HG03196 (cell line): ENCODE data around the gene PIAS1.
"Not testable (repeated sequence)": the region's sequence is repeated elsewhere in the genome, so short reads cannot be mapped to it uniquely, and the experiment has no call there.

ENCODE experiments used
- ATAC-seq: cut with Tn5 transposase; IDR thresholded peaks from one replicate; pipeline ENCODE4 v1.9.1; 2021; ENCODE audit not compliant: unreplicated experiment

Gene PIAS1

GRCh38 chr15:68213991-68214837 lies 160.1 kb downstream of the PIAS1 start:
- no peak for ATAC-seq

- ATAC-seq = no peak
These were observed 160.7 kb downstream of the PIAS1 start for GRCh38 chr15:68214838-68215254.

GRCh38 chr15:68217341-68217740 lies 163.2 kb downstream of the PIAS1 start:
- ATAC-seq = no peak

- no peak for ATAC-seq
These were observed 164.2 kb downstream of the PIAS1 start for GRCh38 chr15:68218331-68218730.

GRCh38 chr15:68218847-68219798 lies 165.0 kb downstream of the PIAS1 start:
- ATAC-seq = no peak

- no peak for ATAC-seq
These were observed 166.4 kb downstream of the PIAS1 start for GRCh38 chr15:68220489-68220888.

GRCh38 chr15:68220967-68221366 lies 166.9 kb downstream of the PIAS1 start:
- no peak for ATAC-seq

GRCh38 chr15:68221530-68222431 lies 167.7 kb downstream of the PIAS1 start:
- not testable (repeated sequence) for ATAC-seq

GRCh38 chr15:68222432-68222743 lies 168.3 kb downstream of the PIAS1 start:
- ATAC-seq = not testable (repeated sequence)

GRCh38 chr15:68223171-68223570 lies 169.1 kb downstream of the PIAS1 start:
- no peak for ATAC-seq

GRCh38 chr15:68224108-68224507 lies 170.0 kb downstream of the PIAS1 start:
- ATAC-seq = no peak

- no peak for ATAC-seq
These were observed 170.6 kb downstream of the PIAS1 start for GRCh38 chr15:68224546-68225250.

- not testable (repeated sequence) for ATAC-seq
These were observed 171.3 kb downstream of the PIAS1 start for GRCh38 chr15:68225442-68225841.

GRCh38 chr15:68227643-68228142 lies 173.6 kb downstream of the PIAS1 start:
- ATAC-seq = no peak

GRCh38 chr15:68228143-68228970 lies 174.2 kb downstream of the PIAS1 start:
- no peak for ATAC-seq

- ATAC-seq = peak; percentile 2
These were observed 174.9 kb downstream of the PIAS1 start for GRCh38 chr15:68228971-68229385.

- ATAC-seq = peak; percentile 58
These were observed 175.5 kb downstream of the PIAS1 start, which contains the start of gene CLN6 for GRCh38 chr15:68229386-68230156. TSS of gene CLN6 (minus strand) at chr15:68229728. CDS start at chr15:68229584, 144 bp downstream.
